Trophoblast cell (in vitro differentiated cells and primary cell): ENCODE data around the gene NUP93.

Experiments
- DNase-seq, 2 donors: peaks; one replicate each; pipeline ENCODE4 v3.0.0-alpha.2; 2016
- H2AFZ ChIP-seq: 2 replicates; pipeline ENCODE4 v1.6.1; 2013; ENCODE audit warnings: low read length, moderate library complexity, mild to moderate bottlenecking; ENCODE audit not compliant: insufficient read depth, poor library complexity
- H2AK5ac ChIP-seq: 2 replicates; pipeline ENCODE4 v1.6.1; 2013; ENCODE audit warnings: mild to moderate bottlenecking, low read length
- H2BK120ac ChIP-seq: 2 replicates; pipeline ENCODE4 v1.6.1; 2013; ENCODE audit warnings: low read length, mild to moderate bottlenecking, moderate library complexity; ENCODE audit not compliant: insufficient read depth, poor library complexity
- H2BK12ac ChIP-seq: 2 replicates; pipeline ENCODE4 v1.6.1; 2013; ENCODE audit warnings: mild to moderate bottlenecking, low read length, moderate library complexity
- H2BK5ac ChIP-seq: 2 replicates; pipeline ENCODE4 v1.6.1; 2013; ENCODE audit warnings: low read length, low read depth, moderate library complexity, mild to moderate bottlenecking; ENCODE audit not compliant: poor library complexity
- H3K14ac ChIP-seq: 2 replicates; pipeline ENCODE4 v1.6.1; 2013; ENCODE audit warnings: mild to moderate bottlenecking, low read length
- H3K18ac ChIP-seq: 2 replicates; pipeline ENCODE4 v1.6.1; 2013; ENCODE audit warnings: mild to moderate bottlenecking, low read length
- H3K23ac ChIP-seq: 2 replicates; pipeline ENCODE4 v1.6.1; 2013; ENCODE audit warnings: low read length
- H3K27ac ChIP-seq: 2 replicates; pipeline ENCODE4 v1.5.1; 2013; ENCODE audit warnings: low read depth, mild to moderate bottlenecking, inconsistent platforms, low read length, moderate library complexity
- H3K27me3 ChIP-seq: 2 replicates; pipeline ENCODE4 v1.6.1; 2013; ENCODE audit warnings: inconsistent platforms, mild to moderate bottlenecking, low read length, moderate library complexity; ENCODE audit not compliant: insufficient read depth
- H3K36me3 ChIP-seq, 2 experiments: 1 replicate in 1 of 2; 2 replicates in 1 of 2; pipeline ENCODE4 v1.6.1; 2013; ENCODE audit warnings: low read length in 2 of 2, mild to moderate bottlenecking in 2 of 2, moderate library complexity in 1 of 2; ENCODE audit not compliant: insufficient read depth in 2 of 2, control insufficient read depth in 1 of 2
- H3K4ac ChIP-seq: 2 replicates; pipeline ENCODE4 v1.6.1; 2013; ENCODE audit warnings: low read depth, mild to moderate bottlenecking, low read length, moderate library complexity
- H3K4me1 ChIP-seq, 2 experiments: 1 replicate in 1 of 2; 2 replicates in 1 of 2; pipeline ENCODE4 v1.6.1; 2013; ENCODE audit warnings: low read length in 2 of 2, mild to moderate bottlenecking in 2 of 2, moderate library complexity in 1 of 2; ENCODE audit not compliant: insufficient read depth in 2 of 2, control insufficient read depth in 1 of 2
- H3K4me2 ChIP-seq: 2 replicates; pipeline ENCODE4 v1.6.1; 2013; ENCODE audit warnings: inconsistent platforms, mild to moderate bottlenecking, low read length, moderate library complexity
- H3K4me3 ChIP-seq: 2 replicates; pipeline ENCODE4 v1.5.1; 2013; ENCODE audit warnings: mild to moderate bottlenecking, low read depth, low read length, inconsistent platforms
- H3K79me1 ChIP-seq: one replicate; pipeline ENCODE4 v1.6.1; 2013; ENCODE audit warnings: low read length
- H3K79me2 ChIP-seq: 2 replicates; pipeline ENCODE4 v1.6.1; 2013; ENCODE audit warnings: low read length, mild to moderate bottlenecking; ENCODE audit not compliant: control insufficient read depth, insufficient read depth, poor library complexity
- H3K9ac ChIP-seq: 2 replicates; pipeline ENCODE4 v1.6.1; 2013; ENCODE audit warnings: mild to moderate bottlenecking, low read length
- H3K9me3 ChIP-seq: 2 replicates; pipeline ENCODE4 v1.6.1; 2013; ENCODE audit warnings: low read depth, mild to moderate bottlenecking, control low read depth, inconsistent platforms, low read length; ENCODE audit not compliant: insufficient read depth
- H4K12ac ChIP-seq: 2 replicates; pipeline ENCODE4 v1.6.1; 2013; ENCODE audit warnings: low read depth, mild to moderate bottlenecking, low read length, moderate library complexity
- H4K8ac ChIP-seq: 2 replicates; pipeline ENCODE4 v1.6.1; 2013; ENCODE audit warnings: low read depth, mild to moderate bottlenecking, low read length, moderate library complexity
- H4K91ac ChIP-seq: one replicate; pipeline ENCODE4 v1.6.1; 2013; ENCODE audit warnings: low read depth, mild to moderate bottlenecking, low read length, moderate library complexity
- WGBS: extraction: QIAGEN DNeasy Blood & Tissue Kit; methylation state at CpG from one replicate; pipeline ENCODE4 v1.1.7; 2013; ENCODE audit warnings: missing lambda C conversion rate; ENCODE audit not compliant: insufficient read length, insufficient coverage; ENCODE audit errors: extremely low coverage; 5-methylcytosine and 5-hydroxymethylcytosine counted together

The NUP93 gene

DNA sequence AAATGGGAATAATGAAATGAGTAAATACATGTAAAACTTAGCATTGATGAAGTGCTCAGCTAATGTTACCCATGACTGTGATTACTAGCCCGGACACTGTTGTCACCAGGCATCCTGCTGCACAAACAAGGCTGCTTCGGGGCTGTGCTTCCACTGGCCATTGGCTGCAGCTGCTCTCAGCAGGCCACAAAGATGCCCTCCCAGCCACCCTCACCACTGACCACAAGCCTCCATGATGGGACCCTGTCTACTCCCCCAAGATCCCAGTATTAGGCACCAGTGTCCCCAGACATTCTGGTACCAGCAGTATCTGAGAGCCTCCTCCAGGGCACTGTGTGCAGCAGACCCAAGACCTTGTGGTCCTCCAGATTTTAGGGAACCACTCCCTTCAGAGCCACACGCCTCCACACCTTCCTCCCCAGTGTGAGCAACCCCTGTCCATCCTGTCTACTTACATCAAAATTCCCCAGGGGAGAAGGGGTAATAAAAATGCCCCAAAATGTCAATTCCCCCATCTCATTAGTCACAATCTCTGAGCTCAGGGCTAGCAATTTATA lies 19.7 kb upstream of the NUP93 start:
- no peak overlapping the region for H2BK5ac ChIP-seq
- H3K79me2 ChIP-seq, result no peaks in the 10 kb centered on the region
- no peak overlapping the region for H2BK12ac ChIP-seq
- H3K14ac ChIP-seq, result no peak overlapping the region
- no peak overlapping the region for H2AK5ac ChIP-seq
- H3K4ac ChIP-seq, result no peak overlapping the region
- no peak overlapping the region for H3K18ac ChIP-seq
- H2AFZ ChIP-seq, result no peak overlapping the region
- no peaks in the 10 kb centered on the region for H3K79me1 ChIP-seq
- H3K4me2 ChIP-seq, result no peak overlapping the region
- H3K36me3 ChIP-seq, result no peaks in the 10 kb centered on the region
- H3K27me3 ChIP-seq, result no peaks in the 10 kb centered on the region
- WGBS, result no CpG with 5 or more reads among the region's 3 CpGs
- no peak overlapping the region for H4K8ac ChIP-seq
- H3K4me1 ChIP-seq, result no peaks in the 10 kb centered on the region
- no peak overlapping the region for H4K91ac ChIP-seq
- no peak overlapping the region for H4K12ac ChIP-seq
- H3K4me3 ChIP-seq, result no peak overlapping the region
- no peak overlapping the region for H3K23ac ChIP-seq
- DNase-seq, result no peak
- peaks cover 2% of the 10 kb centered on the region for H3K9me3 ChIP-seq
- no peak overlapping the region for H2BK120ac ChIP-seq
- no peak overlapping the region for H3K27ac ChIP-seq
- no peak overlapping the region for H3K9ac ChIP-seq

DNA sequence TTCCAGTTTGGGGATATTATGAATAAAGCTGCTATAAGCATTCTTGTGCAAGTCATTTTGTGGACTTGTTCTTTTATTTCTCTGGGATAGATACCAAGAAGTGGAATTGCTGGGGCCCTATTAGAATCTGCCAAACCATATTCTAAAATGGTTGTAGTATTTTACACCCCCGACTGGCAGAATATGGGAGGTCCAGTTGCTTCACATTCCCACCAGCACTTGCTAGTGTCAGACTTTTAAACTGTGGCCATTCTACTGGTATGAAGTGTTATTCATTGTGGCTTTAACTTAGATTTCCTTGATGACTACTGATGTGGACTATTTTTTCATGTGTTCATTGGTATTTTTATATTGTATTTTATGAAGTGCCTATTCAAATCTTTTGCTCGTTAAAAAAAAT lies 18.1 kb upstream of the NUP93 start:
- Histone ChIP-seq H3K79me2 (no peaks in the 10 kb centered on the region), H3K27me3 (no peaks in the 10 kb centered on the region), H4K12ac (no peak overlapping the region), H3K27ac (no peak overlapping the region), H2AK5ac (no peak overlapping the region), H3K79me1 (no peaks in the 10 kb centered on the region), H2BK120ac (no peak overlapping the region), H3K4ac (no peak overlapping the region), H3K4me1 (no peaks in the 10 kb centered on the region), H3K4me3 (no peak overlapping the region), H2AFZ (no peak overlapping the region), H3K18ac (no peak overlapping the region), H2BK5ac (no peak overlapping the region), H2BK12ac (no peak overlapping the region), H3K14ac (no peak overlapping the region), H3K9ac (no peak overlapping the region), H3K9me3 (no peaks in the 10 kb centered on the region), H4K91ac (no peak overlapping the region), H3K36me3 (no peaks in the 10 kb centered on the region), H4K8ac (no peak overlapping the region), H3K23ac (no peak overlapping the region), H3K4me2 (no peak overlapping the region)
- WGBS, result no CpG with 5 or more reads among the region's 2 CpGs
- no peak for DNase-seq

DNA sequence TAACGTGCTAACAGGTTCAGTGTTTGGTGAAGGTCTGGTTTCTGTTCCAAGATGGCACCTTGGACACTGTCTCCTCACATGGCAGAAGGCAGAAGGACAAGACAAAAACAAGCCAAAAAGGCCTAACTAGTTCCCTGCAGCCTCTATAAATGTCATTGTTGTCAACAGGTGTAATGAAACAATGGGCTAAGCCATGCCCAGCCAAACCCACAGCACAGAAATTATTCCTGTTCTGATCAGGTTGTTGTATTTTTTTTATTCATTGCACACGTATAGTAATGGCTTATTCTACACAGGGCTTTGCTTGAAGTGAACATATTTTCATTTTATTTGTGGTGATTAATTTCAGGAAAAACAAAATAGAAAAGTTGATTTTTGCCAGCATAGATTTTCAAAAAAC lies 16.1 kb upstream of the NUP93 start:
- no peak overlapping the region for H2BK12ac ChIP-seq
- H3K9me3 ChIP-seq, result no peaks in the 10 kb centered on the region
- H2AFZ ChIP-seq, result no peak overlapping the region
- no peak overlapping the region for H3K4ac ChIP-seq
- H3K14ac ChIP-seq, result no peak overlapping the region
- H3K23ac ChIP-seq, result no peak overlapping the region
- H3K27ac ChIP-seq, result no peak overlapping the region
- no peaks in the 10 kb centered on the region for H3K4me1 ChIP-seq
- H4K12ac ChIP-seq, result no peak overlapping the region
- no peak overlapping the region for H3K4me2 ChIP-seq
- WGBS, result no CpG with 5 or more reads among the region's 2 CpGs
- H3K4me3 ChIP-seq, result no peak overlapping the region
- no peaks in the 10 kb centered on the region for H3K36me3 ChIP-seq
- DNase-seq, result no peak
- no peaks in the 10 kb centered on the region for H3K27me3 ChIP-seq
- no peaks in the 10 kb centered on the region for H3K79me1 ChIP-seq
- no peak overlapping the region for H3K9ac ChIP-seq
- no peak overlapping the region for H3K18ac ChIP-seq
- H4K8ac ChIP-seq, result no peak overlapping the region
- no peak overlapping the region for H2BK5ac ChIP-seq
- no peak overlapping the region for H2BK120ac ChIP-seq
- no peak overlapping the region for H4K91ac ChIP-seq
- no peak overlapping the region for H2AK5ac ChIP-seq
- no peaks in the 10 kb centered on the region for H3K79me2 ChIP-seq

DNA sequence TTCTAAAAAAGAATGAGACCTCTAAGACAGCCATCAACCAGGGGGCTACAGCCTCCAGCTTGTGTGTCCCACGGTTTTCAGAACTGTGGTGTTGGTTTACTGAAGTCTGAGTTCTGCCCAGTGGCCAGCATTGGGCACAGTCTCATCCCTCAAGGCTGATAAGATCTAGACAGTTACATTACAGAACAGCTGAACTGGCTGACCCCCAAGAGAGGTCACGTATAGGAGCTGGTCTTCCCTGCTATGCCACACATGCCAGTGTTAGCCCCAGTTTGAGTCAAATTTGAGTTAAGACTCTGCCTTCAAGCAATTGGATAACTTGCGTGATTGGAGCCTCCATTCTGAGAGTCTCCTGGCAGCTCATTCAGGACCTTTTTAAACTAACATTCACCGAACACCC lies 14.8 kb upstream of the NUP93 start:
- WGBS, result no CpG with 5 or more reads among the region's 4 CpGs
- no peaks in the 10 kb centered on the region for H3K79me1 ChIP-seq

More for the DNA sequence above, 14.8 kb upstream of the NUP93 start:
- Histone ChIP-seq H2BK5ac (no peak overlapping the region), H3K18ac (no peak overlapping the region), H3K9ac (no peak overlapping the region), H2AK5ac (no peak overlapping the region), H3K4me3 (no peak overlapping the region), H3K9me3 (no peaks in the 10 kb centered on the region), H3K4me2 (no peak overlapping the region), H3K27me3 (no peaks in the 10 kb centered on the region), H2BK120ac (no peak overlapping the region), H2BK12ac (no peak overlapping the region), H3K14ac (no peak overlapping the region), H4K91ac (no peak overlapping the region), H3K79me2 (no peaks in the 10 kb centered on the region), H2AFZ (no peak overlapping the region), H3K4me1 (no peaks in the 10 kb centered on the region), H4K8ac (no peak overlapping the region), H3K36me3 (no peaks in the 10 kb centered on the region), H4K12ac (no peak overlapping the region), H3K4ac (no peak overlapping the region), H3K27ac (no peak overlapping the region), H3K23ac (no peak overlapping the region)
- no peak for DNase-seq
